Heart left ventricle (tissue), 16 donors: ENCODE results near the gene PLB1. TPM values are rescaled to one million over a fixed set of nuclear protein-coding genes. Genes with fewer than 3 reads are reported as not detected.

ENCODE experiments used
- ATAC-seq, 4 donors: fragments of 200-7000 bp; cut with Tn5 transposase; one replicate each; pipeline ENCODE4 v1.9.1; 2020 to 2022; ENCODE audit warnings: moderate library complexity in 4 of 4, mild to moderate bottlenecking in 3 of 4, moderate number of reproducible peaks in 1 of 4
- DNase-seq, 5 donors: peaks; one replicate each; pipeline ENCODE4 v3.0.0-alpha.2; 2020
- H3K27ac ChIP-seq, 12 donors: fragments of 200-600 bp; sonication (generic) in 4 of 12; one replicate each; pipeline versions ENCODE4 v1.5.0 to v1.8.0; 2016 to 2022; ENCODE audit warnings: mild to moderate bottlenecking in 2 of 12
- H3K27me3 ChIP-seq, 9 donors: fragments of 200-600 bp; sonication (generic) in 2 of 9; one replicate each; pipeline versions ENCODE4 v1.5.1 to v1.8.0; 2016 to 2022; ENCODE audit warnings: mild to moderate bottlenecking in 3 of 9
- H3K36me3 ChIP-seq, 9 donors: fragments of 200-600 bp; sonication (generic) in 2 of 9; one replicate each; pipeline versions ENCODE4 v1.5.0 to v1.8.0; 2018 to 2022; ENCODE audit warnings: mild to moderate bottlenecking in 2 of 9
- H3K4me1 ChIP-seq, 12 donors: fragments of 200-600 bp; sonication (generic) in 4 of 12; one replicate each; pipeline versions ENCODE4 v1.5.0 to v1.8.0; 2016 to 2022; ENCODE audit warnings: mild to moderate bottlenecking in 3 of 12
- H3K4me3 ChIP-seq, 12 donors: fragments of 200-600 bp; sonication (generic) in 4 of 12; one replicate each; pipeline versions ENCODE4 v1.5.0 to v1.8.0; 2017 to 2022; ENCODE audit warnings: mild to moderate bottlenecking in 9 of 12, moderate library complexity in 4 of 12
- H3K9me3 ChIP-seq, 12 donors: fragments of 200-600 bp; sonication (generic) in 4 of 12; one replicate each; pipeline versions ENCODE4 v1.5.0 to v1.8.0; 2016 to 2022; ENCODE audit warnings: mild to moderate bottlenecking in 1 of 12
- POLR2A ChIP-seq, 2 donors: fragments of 450-650 bp; IDR thresholded peaks; one replicate each; pipeline ENCODE4 v1.6.1; 2017; ENCODE audit warnings: antibody characterized with exemption in 2 of 2, mild to moderate bottlenecking in 2 of 2, moderate library complexity in 2 of 2
- WGBS, 4 donors: extraction: QIAGEN DNeasy Blood & Tissue Kit in 2 of 4; methylation state at CpG; one replicate each; pipeline versions ENCODE4 v1.1.5 to v1.1.7; 2013 to 2018; 5-methylcytosine and 5-hydroxymethylcytosine counted together
- intact Hi-C, 10 donors: fragments of 100-400 bp; cut with DNase I; formaldehyde crosslinking; loops; one replicate each; pipeline versions ENCODE4 v1.11.1 to v1.14.2; 2022
- polyA plus RNA-seq, 2 donors: library from polyadenylated mRNA; stranded (reverse); fragments of 200-250 nt; gene quantifications; one replicate each; pipeline ENCODE4 v1.2.3, GENCODE V29; 2013
- total RNA-seq, 9 donors: library from RNA; depleted of rRNA in 2 of 9; stranded (reverse); fragments of >200 nt in 2 of 9; fragmentation: NEBNext Ultra II Directional in 3 of 9; extraction: Animal tissue kit (Norgen Biotek cat#: 25700) in 3 of 9; gene quantifications; one replicate each; pipeline versions ENCODE4 v1.1.0 to v1.2.4, GENCODE V29; 2016 to 2023
- TF ChIP-seq, protein P1 (sequence below), 12 donors: fragments of 200-600 bp; sonication (generic) in 4 of 12; IDR thresholded peaks; one replicate each; pipeline versions ENCODE4 v1.5.0 to v1.8.0; 2018 to 2022; ENCODE audit warnings: antibody characterized with exemption in 12 of 12, mild to moderate bottlenecking in 5 of 12
- donor health status: ischemic (EF 13 %, LVEDD 7.1; RV severe dilation, severe dysfunction).
- donor health status: healthy with polysubstance abuse.
- donor health status: DM: no; HTN: yes; CAD: no.
- donor health status: DM: no; HTN: no; CAD: no.
- donor health status: ischemic (EF 25% LVEDD 6.9; RV normal size, moderate dysfunction).
- donor health status: ischemic (EF 25% LVEDD 5.7; RV mildly dilated, moderate dysfunction).
- donor health status: healthy.
- donor health status: DM: yes; HTN: yes; CAD: no.
- donor health status: ischemic (EF 35%, LVEDD 5.7; RV mildly dilated, moderate dysfunction).
- donor health status: nonischemic (EF 11% LVEDD 7.7; RV severe dilation, severe dysfunction).
- donor health status: DM: yes; HTN: yes; CAD: no.
- donor health status: PGD.
- donor health status: ischemic (EF 29% LVEDD 5.4; RV normal size, mild dysfunction).
- donor health status: nonischemic (EF 23%, LVEDD 6.1; RV moderate dilation, normal function).

Gene PLB1
- total and polyA plus RNA-seq, 11 donors = 0.35 to 5.5 (median 1.3) TPM

DNA sequence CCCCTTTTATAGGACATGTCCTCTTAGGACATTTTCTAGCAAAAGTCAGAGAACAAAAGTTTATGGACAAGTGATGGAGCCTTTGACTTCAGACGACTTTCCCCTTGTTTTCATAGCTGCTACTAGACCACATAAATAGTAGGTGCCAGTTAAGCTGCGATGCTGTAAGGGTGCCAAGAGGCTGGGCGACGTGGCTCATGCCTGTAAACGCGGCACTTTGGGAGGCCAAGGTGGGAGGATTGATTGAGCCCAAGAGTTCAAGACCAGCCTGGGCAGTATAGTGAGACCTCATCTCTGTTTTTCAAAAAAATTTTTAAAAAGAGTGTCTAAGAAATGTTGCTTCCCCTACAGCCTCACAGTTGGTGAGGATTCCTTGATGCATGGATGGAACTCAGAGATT, 2.2 kb upstream of the PLB1 start:
- ATAC-seq = no peak
- Histone ChIP-seq H3K9me3 (no peaks in the 10 kb centered on the region), H3K4me3 (no peak overlapping the region), H3K27ac (no peak overlapping the region), H3K27me3 (no peaks in the 10 kb centered on the region), H3K4me1 (no peaks in the 10 kb centered on the region), H3K36me3 (no peaks in the 10 kb centered on the region)
- TF ChIP-seq, protein P1, sequence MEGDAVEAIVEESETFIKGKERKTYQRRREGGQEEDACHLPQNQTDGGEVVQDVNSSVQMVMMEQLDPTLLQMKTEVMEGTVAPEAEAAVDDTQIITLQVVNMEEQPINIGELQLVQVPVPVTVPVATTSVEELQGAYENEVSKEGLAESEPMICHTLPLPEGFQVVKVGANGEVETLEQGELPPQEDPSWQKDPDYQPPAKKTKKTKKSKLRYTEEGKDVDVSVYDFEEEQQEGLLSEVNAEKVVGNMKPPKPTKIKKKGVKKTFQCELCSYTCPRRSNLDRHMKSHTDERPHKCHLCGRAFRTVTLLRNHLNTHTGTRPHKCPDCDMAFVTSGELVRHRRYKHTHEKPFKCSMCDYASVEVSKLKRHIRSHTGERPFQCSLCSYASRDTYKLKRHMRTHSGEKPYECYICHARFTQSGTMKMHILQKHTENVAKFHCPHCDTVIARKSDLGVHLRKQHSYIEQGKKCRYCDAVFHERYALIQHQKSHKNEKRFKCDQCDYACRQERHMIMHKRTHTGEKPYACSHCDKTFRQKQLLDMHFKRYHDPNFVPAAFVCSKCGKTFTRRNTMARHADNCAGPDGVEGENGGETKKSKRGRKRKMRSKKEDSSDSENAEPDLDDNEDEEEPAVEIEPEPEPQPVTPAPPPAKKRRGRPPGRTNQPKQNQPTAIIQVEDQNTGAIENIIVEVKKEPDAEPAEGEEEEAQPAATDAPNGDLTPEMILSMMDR (IDR thresholded peaks at IDR 0.05) = no peak
- TF ChIP-seq POLR2A (IDR thresholded peaks at IDR 0.05) = no peak
- DNase-seq = no peak
- WGBS, 4 donors = 84 to 93% (median 89%) methylated on average over 6 of the region's 6 CpGs
- intact Hi-C loops = no loop called here

DNA sequence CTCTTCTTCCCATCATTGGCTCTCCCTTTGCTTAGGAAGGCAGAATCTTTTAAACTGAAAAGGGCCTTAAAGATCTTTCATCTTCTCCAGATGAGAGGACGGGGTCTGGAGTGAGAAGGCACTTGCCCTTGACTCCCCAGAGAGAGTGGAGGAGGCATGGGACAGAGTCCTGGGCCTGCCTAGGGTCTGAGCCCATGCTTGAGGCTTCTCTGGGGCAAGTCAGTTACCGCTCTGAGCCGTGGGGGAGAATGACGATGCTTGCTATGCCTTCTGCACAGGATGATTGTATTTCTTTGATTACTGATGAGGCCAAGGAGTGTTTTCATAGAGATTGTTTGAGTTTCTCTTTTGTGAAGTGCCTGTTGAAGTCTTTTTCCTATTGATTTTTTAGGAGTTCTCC, 921 bp downstream of the PLB1 start:
- 55 to 90% (median 66%) methylated on average over 4 of the region's 4 CpGs for WGBS, 4 donors
- DNase-seq (no peak), ATAC-seq (no peak)
- no peaks in the 10 kb centered on the region for H3K27me3 ChIP-seq
- no peak overlapping the region for H3K27ac ChIP-seq
- no peaks in the 10 kb centered on the region for H3K36me3 ChIP-seq
- H3K4me1 ChIP-seq = no peaks in the 10 kb centered on the region
- TF ChIP-seq, protein P1 (IDR thresholded peaks at IDR 0.05) = no peak
- TF ChIP-seq POLR2A (IDR thresholded peaks at IDR 0.05) = no peak
- no peak overlapping the region for H3K4me3 ChIP-seq
- intact Hi-C loops = no loop called here
- no peaks in the 10 kb centered on the region for H3K9me3 ChIP-seq

DNA sequence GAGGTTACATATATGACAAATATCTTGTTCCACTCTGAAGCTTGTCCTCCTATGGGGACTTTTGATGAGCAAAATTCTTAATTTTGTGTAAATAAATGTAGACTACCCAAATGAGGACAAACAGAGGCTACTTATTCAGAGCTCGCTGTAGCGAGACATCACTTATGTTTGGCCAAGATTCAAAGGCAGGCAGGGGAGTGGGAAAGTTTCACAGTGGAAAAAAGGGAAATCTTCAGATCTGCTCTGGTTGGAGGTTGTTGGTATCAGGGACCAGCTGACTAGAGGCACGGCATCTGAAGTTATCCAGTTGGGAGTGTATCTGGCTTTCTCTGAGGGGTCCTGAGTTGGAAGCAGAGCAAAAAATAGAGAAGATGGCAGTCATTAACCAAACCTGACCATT, 1.3 kb downstream of the PLB1 start:
- Histone ChIP-seq H3K4me1 (no peaks in the 10 kb centered on the region), H3K9me3 (no peaks in the 10 kb centered on the region), H3K27me3 (no peaks in the 10 kb centered on the region), H3K36me3 (no peaks in the 10 kb centered on the region), H3K4me3 (no peak overlapping the region), H3K27ac (no peak overlapping the region)
- intact Hi-C loops = no loop called here
- ATAC-seq (no peak), DNase-seq (no peak)
- TF ChIP-seq POLR2A (IDR thresholded peaks at IDR 0.05) = no peak
- TF ChIP-seq, protein P1 (IDR thresholded peaks at IDR 0.05) = no peak
- 69 to 79% (median 75%) methylated on average over 3 of the region's 3 CpGs for WGBS, 4 donors

DNA sequence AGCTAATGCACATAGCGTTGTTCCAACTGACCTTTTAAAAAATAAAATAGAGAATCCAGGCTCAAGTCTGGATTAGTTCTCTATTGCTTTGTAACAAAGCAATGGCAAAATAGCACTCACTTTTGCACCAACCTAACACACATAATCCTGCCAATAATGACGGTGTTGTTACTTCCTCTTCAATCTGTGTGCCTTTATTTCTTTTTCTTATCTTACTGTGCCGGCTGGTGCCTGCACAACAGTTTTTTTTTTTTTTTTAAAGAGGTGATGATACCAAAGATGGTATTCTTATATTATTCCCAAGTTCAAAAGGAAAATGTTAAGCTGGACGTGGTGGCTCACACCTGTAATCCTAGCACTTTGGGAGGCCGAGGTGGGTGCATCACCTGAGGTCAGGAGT, 3.4 kb downstream of the PLB1 start:
- Histone ChIP-seq H3K27ac (no peak overlapping the region), H3K27me3 (no peaks in the 10 kb centered on the region), H3K4me1 (no peaks in the 10 kb centered on the region), H3K36me3 (no peaks in the 10 kb centered on the region), H3K9me3 (no peaks in the 10 kb centered on the region), H3K4me3 (no peak overlapping the region)
- TF ChIP-seq, protein P1 (IDR thresholded peaks at IDR 0.05) = no peak
- no peak for TF ChIP-seq POLR2A (IDR thresholded peaks at IDR 0.05)
- intact Hi-C loops = no loop called here
- DNase-seq = no peak
- ATAC-seq = no peak
- 67 to 74% (median 70%) methylated on average over 5 of the region's 5 CpGs for WGBS, 4 donors
